DND-41 (cell line): ENCODE data around the gene RIMS3.

Experiments used
- EZH2 ChIP-seq: IDR thresholded peaks from 3 replicates; pipeline ENCODE4 v1.6.1; 2012; ENCODE audit warnings: borderline replicate concordance, low read depth, mild to moderate bottlenecking, moderate library complexity, low read length, inconsistent platforms; ENCODE audit not compliant: severe bottlenecking
- TF ChIP-seq, protein P1 (sequence below): IDR thresholded peaks from 2 replicates; pipeline ENCODE4 v1.5.1; 2012; ENCODE audit warnings: borderline replicate concordance, low read length, moderate library complexity, mild to moderate bottlenecking; ENCODE audit not compliant: poor library complexity, severe bottlenecking; ENCODE audit errors: extremely low read depth

DNA sequence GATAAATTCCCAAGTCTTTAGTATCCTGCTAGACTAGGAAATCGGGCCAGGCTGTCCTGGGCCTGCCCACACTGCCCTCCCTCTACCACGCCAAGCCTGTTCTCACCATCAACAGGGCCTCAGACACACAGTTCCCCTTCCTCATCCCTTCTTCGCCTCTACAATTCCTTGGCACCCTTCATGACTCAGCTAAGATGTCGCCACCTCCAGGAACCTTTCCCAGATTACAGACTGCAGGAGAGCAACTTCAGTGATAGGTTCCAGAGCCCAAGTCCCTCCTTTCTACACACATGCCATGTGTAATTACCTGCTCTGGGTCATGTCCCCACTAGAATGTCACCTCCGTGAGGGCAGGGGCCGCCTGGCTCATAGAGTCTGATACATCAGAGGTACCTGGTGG lies 3.3 kb downstream of the RIMS3 start:
- TF ChIP-seq, protein P1, sequence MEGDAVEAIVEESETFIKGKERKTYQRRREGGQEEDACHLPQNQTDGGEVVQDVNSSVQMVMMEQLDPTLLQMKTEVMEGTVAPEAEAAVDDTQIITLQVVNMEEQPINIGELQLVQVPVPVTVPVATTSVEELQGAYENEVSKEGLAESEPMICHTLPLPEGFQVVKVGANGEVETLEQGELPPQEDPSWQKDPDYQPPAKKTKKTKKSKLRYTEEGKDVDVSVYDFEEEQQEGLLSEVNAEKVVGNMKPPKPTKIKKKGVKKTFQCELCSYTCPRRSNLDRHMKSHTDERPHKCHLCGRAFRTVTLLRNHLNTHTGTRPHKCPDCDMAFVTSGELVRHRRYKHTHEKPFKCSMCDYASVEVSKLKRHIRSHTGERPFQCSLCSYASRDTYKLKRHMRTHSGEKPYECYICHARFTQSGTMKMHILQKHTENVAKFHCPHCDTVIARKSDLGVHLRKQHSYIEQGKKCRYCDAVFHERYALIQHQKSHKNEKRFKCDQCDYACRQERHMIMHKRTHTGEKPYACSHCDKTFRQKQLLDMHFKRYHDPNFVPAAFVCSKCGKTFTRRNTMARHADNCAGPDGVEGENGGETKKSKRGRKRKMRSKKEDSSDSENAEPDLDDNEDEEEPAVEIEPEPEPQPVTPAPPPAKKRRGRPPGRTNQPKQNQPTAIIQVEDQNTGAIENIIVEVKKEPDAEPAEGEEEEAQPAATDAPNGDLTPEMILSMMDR = no peak
- TF ChIP-seq EZH2 = no peak
